Measurements from ENCODE around the gene ZNF277.

The ZNF277 gene

DNA sequence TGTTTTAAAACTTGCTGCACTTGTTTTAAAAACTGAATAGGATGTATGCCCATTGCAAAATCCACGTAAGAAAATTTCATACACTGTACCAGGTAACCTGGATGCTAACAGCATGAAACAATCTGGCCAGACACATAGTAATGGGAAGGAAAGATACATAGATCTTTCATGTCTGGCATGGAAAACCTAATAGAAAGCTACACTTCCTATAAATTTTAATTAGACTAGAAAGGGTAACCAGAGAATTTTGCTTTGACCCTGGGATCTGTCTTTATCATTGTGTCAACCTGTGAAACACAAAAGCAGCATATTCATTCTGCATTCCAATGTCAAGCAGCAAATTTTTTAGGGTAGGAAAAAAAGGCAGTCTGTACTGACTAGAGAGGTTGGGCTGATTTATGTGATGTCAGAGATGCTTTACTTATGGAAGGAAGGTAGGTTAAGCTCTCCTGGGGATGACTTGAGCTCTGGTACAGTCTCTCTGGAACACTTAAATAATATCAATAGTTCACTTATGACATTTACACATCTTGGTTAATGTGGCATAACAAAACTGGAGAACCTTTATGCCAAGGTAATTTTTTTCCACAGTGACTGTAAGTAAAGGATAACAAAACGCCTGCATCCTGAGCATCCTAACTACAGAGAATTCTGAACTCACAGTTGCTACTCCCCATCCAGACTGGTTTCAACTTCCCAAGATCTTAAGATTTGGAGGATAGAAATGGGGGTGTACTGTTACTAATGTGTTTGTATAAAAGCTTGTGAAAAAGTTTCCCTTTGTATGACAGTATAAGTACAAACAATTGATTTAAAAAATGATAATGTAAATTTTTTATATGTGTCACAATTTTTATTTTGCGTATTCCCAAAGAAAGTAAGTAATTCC is 45.0 kb upstream of the ZNF277 start:
- H3K4me3 ChIP-seq (ENCODE audit: control insufficient read depth, low read depth, low read length) = no peak overlapping the region
- TF ChIP-seq, protein P1, sequence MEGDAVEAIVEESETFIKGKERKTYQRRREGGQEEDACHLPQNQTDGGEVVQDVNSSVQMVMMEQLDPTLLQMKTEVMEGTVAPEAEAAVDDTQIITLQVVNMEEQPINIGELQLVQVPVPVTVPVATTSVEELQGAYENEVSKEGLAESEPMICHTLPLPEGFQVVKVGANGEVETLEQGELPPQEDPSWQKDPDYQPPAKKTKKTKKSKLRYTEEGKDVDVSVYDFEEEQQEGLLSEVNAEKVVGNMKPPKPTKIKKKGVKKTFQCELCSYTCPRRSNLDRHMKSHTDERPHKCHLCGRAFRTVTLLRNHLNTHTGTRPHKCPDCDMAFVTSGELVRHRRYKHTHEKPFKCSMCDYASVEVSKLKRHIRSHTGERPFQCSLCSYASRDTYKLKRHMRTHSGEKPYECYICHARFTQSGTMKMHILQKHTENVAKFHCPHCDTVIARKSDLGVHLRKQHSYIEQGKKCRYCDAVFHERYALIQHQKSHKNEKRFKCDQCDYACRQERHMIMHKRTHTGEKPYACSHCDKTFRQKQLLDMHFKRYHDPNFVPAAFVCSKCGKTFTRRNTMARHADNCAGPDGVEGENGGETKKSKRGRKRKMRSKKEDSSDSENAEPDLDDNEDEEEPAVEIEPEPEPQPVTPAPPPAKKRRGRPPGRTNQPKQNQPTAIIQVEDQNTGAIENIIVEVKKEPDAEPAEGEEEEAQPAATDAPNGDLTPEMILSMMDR (IDR thresholded peaks at IDR 0.05; ENCODE audit: control insufficient read depth, insufficient read depth, low read depth, low read length, missing control alignments) = no peak
- DNase-seq (ENCODE audit: low read depth) = no peak

DNA sequence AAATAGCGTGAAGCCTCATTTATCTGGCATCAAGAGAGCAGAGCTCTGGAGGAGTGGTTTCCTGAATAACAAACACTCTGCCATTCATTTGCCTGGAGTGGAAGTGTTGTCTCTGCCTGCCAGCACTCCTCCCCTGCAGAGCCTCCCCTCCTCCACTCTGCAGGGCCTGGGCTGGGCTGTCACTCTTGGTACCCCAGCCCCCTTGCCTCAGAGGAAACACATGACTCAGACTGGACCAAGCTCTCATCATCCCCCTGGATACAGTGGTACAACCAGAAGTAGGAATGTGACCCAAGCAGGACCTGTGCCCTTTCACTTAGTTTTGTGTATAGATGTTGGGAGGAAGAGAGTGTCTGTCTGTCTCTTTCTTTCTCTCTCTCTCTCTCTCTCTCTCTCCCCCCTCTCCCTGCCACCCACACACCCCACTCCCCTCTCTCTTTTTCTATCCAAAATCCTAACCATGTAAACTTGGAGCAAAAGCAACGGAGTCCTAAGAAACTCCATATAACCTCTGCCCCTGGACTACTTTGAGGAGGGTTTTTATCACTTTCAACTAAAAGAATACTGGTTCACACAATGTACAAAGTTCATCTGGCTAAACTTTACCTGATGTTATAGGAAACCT is 44.2 kb upstream of the ZNF277 start:
- TF ChIP-seq, protein P1 (IDR thresholded peaks at IDR 0.05; ENCODE audit: control insufficient read depth, insufficient read depth, low read depth, low read length, missing control alignments) = no peak
- no peak overlapping the region for H3K4me3 ChIP-seq (ENCODE audit: control insufficient read depth, low read depth, low read length)
- no peak for DNase-seq (ENCODE audit: low read depth)

DNA sequence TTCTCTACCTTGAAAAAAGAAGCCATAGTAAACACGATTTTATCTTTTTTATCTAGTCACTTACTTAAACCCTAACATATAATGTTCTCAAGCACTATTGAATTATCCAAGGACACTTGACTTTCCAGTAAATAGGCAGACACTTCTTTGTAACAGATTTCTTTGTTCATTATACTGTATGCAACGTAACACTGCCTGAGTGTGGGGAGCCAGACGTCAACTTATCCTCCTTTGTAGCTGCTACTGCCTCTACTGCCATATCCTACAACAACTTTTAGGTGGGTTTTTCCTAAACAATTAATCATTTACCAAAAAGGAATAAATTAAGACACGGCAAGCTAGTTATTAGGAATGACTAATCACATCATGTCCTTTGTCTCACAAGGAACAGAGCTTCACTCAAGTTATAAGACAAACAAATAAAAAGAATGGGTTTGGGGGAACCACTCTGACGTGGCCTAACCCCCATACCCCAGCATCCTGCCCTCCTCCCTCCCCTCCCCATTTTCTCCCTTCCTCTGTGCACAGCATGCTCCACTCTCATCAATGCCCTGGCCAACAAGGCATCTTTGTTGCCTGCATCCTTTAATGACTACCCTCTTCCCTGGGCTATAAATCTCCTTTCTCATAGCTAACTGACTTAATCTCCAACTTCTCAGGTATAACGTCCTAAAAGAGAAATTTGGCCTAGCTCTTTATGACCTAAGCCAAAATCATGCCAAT is 43.5 kb upstream of the ZNF277 start:
- DNase-seq (ENCODE audit: low read depth) = no peak
- TF ChIP-seq, protein P1 (IDR thresholded peaks at IDR 0.05; ENCODE audit: control insufficient read depth, insufficient read depth, low read depth, low read length, missing control alignments) = no peak
- no peak overlapping the region for H3K4me3 ChIP-seq (ENCODE audit: control insufficient read depth, low read depth, low read length)

DNA sequence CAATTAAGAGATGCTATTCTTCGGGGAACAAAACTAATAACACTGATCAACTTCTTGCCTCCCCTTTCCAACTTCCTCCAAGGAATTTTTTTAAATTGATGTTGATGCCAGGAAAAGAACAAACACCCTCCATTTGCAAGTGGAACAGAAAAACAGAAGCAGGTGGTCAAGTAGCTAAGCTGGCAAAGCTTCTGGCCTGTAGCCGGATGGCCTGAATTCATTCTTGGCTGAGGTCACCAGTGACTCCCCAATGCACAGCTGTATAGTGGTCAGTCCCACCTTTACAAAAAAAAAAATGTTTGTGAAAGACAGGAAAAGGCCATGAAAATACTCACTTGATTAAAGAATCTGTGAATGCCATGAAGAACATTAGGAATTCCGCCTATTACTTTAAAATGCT is 39.3 kb upstream of the ZNF277 start:
- TF ChIP-seq, protein P1 (IDR thresholded peaks at IDR 0.05; ENCODE audit: control insufficient read depth, insufficient read depth, low read depth, low read length, missing control alignments) = no peak
- no peak overlapping the region for H3K4me3 ChIP-seq (ENCODE audit: control insufficient read depth, low read depth, low read length)
- no peak for DNase-seq (ENCODE audit: low read depth)

DNA sequence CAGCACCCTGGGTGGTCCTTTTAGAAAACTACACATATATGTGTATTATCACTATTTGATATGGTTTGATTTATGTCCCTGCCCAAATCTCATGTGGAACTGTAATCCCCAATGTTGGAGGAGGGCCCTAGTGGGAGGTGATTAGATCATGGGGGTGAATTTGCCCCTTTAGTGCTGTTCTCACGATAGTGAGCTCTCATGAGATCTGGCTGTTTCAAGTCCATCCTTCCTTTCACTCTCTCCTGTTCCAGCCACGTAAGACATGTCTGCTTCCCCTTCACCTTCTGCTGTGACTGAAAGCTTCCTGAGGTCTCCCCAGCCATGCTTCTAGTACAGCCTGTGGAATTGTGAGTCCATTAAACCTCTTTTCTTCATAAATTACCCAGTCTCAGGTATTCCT is 37.6 kb upstream of the ZNF277 start:
- no peak for DNase-seq (ENCODE audit: low read depth)
- TF ChIP-seq, protein P1 (IDR thresholded peaks at IDR 0.05; ENCODE audit: control insufficient read depth, insufficient read depth, low read depth, low read length, missing control alignments) = no peak

DNA sequence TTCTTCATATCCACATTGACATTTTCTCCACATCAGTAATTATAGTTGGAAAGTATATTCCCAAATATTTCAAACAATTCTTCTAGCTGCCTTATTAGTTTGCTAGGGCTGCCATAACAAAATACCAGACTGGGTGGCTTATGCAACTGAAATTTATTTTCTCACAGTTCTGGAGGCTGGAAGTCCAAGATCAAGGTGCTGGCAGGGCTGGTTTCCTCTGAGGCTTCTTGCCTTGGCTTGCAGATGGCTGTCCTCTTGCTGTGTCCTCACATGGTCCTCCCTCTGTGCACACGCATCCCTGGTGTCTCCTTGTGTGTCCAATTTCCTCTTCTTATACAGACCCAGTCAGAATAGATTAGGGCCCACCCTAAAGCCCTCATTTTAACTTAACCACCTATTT is 34.8 kb upstream of the ZNF277 start:
- no peak for DNase-seq (ENCODE audit: low read depth)
- H3K4me3 ChIP-seq (ENCODE audit: control insufficient read depth, low read depth, low read length) = no peak overlapping the region
- TF ChIP-seq, protein P1 (IDR thresholded peaks at IDR 0.05; ENCODE audit: control insufficient read depth, insufficient read depth, low read depth, low read length, missing control alignments) = no peak

More for the DNA sequence above, 37.6 kb upstream of the ZNF277 start:
- H3K4me3 ChIP-seq (ENCODE audit: control insufficient read depth, low read depth, low read length) = no peak overlapping the region

Data from AG09309 (cell line).